ENCODE measurements around the gene ADCY5.

The ADCY5 gene

DNA sequence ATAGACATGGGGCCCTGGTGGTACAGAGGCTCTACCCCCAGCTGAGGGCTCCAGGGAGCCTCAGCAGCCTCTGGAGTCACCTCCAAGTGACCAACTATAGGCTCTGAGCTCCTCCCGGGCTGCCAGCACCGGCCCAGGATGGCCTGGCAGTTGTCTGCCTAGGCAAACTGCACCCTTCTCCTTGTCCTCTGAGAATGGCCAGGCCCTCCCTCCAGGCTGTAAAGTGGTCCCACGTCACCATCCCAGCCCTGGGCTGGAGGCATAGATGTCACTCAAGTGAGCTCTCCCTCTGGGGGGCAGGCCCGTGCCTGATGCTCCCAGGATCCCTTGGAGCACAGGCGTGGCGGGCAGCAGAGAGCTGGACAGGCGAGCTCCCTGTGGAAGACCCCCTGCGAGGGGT lies 127.1 kb downstream of the ADCY5 start:
- DNase-seq, result no peak

GRCh38 chr3:123320221-123320620 lies 128.7 kb downstream of the ADCY5 start:
- no peak for DNase-seq

DNA sequence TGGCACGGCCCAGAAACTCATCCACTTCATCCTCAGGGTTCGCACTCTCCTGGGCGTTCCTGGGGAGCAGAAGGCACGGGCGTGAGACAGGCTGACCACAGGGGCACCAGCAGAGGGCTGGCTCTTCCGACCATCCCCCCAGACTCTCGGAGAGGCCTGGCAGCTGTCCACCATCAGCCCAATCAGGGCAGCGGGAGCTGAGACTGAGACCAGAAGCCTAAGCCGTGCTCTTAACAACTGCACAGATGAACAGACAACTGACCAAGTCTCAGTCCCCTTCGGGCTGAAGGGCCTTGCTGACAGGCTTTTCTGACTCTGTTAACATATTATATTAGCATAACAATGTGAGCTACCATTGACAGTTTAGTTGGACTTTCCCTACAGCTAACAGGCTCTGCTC lies 129.1 kb downstream of the ADCY5 start:
- no peak for DNase-seq

- DNase-seq, result no peak
Observed at GRCh38 chr3:123318374-123318773, 130.5 kb downstream of the ADCY5 start.

GRCh38 chr3:123317716-123318115 lies 131.2 kb downstream of the ADCY5 start:
- no peak for DNase-seq

- no peak for DNase-seq
Observed at GRCh38 chr3:123315271-123315595, 133.7 kb downstream of the ADCY5 start.

GRCh38 chr3:123314359-123315270 lies 134.3 kb downstream of the ADCY5 start:
- DNase-seq, result no peak

- no peak for DNase-seq
Observed at GRCh38 chr3:123313889-123314288, 135.0 kb downstream of the ADCY5 start.

DNA sequence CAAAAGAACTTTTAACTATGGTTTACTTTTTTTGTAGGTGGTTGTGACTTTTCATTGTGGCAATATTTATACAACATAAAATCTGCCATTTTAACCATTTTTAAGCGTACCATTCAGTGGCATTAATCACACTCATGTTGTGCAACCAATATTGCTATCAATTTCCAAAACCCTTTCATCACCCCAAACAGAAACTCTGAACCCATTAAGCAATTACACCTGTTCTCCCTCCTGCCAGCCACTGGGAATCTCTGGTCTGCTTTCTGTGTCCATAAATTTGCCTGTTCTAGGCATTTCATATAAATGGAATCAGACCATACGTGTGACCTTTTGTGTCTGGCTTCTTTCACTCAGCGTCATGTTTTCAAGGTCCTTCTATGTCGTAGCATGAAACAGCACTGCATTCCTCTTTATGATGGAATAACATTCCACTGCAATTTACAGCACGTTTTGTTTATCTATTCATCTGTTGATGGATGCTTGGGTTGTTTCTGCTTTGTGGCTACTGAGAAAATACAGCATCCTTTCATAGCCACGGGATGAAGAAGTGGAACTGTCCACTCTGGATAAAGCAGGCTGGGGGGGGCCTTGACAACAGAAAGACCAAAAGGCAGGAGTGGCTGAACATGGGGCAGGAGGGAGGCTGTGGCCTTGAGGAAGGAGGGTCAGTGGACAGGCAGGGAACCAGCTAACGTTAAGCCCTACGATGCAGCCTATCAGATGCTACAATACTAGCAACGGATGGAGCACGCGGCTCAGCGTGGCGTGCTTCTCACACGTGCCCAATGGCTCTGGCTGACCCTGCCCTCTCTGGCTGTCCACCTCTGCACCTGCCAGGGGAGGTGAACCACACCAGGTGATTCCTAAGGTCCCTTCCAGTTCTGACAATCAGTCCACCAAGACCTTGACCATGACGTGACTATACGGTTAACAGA lies 136.3 kb downstream of the ADCY5 start:
- DNase-seq, result no peak

- no peak for DNase-seq
Observed at GRCh38 chr3:123311201-123311600, 137.7 kb downstream of the ADCY5 start.

GRCh38 chr3:123310741-123311140 lies 138.1 kb downstream of the ADCY5 start:
- no peak for DNase-seq

DNA sequence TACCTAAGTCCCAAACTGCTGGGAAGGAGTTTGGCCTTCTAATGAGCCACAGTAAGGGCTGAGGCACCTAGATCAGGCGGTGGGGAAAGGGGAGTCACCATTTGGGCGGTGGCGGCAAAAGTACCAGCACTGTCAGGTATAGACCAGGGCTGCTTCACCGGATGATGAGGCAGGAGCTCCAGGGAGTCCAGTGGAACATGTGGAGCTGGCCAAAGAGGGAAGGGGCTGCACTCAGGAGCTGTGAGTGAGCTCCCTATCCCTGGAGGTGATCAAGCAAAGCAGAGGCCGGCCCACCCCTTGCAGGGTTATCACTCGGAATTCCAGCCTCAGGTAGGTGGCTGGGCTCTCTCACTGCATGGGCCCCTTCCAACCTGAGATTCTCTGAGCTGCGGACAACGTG lies 138.7 kb downstream of the ADCY5 start:
- no peak for DNase-seq

- DNase-seq, result no peak
Observed at GRCh38 chr3:123307064-123307463, 141.8 kb downstream of the ADCY5 start.

DNA sequence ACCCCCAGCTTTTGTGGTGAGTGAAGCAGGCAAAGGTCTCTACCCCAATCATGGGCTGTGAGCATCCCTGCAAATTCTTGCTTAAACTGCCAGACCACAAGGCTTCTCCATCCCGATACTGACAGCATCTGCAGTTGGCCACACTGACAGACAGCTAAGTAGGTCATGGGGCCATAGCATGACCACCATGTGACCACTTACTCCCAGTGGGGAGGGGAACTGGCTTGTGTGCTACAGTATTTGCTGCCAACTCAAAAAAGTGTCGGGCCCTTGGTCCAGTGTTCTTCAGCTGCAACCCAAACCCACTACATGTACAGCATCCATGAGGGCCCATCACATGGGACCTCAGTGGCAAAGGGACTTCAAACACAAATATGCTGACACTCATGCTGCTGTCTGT lies 143.7 kb downstream of the ADCY5 start:
- DNase-seq, result no peak

DNA sequence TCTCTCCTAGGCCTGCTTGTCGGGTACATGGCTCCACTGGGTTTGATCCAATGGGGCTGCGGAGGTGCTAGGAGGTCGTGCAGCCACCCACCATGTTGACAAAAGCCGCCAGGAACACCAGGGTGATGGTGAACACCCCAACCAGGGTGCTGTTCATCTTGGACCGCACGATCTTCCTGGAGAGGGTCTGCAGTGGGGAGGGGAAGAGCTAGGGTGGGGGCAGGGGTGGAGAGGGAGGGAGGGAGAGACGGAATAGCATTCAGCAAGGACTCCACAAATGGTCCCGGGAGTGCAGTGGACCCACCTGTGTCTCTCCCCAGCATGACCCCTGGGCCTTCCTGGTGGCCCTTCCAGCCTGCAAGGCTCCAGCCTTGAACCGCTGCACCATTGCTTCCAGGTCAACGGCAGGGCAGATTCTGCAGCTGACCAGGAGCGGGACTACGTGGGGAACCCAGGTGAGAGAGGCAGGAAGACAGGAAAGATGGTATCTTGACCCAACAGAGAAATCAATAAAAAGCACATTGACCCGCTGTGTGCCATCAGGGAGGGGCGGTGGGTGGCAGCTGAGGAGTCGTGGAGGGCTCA lies 144.8 kb downstream of the ADCY5 start:
- no peak for DNase-seq

GRCh38 chr3:123302961-123303360 lies 145.9 kb downstream of the ADCY5 start:
- no peak for DNase-seq

- DNase-seq, result no peak
Observed at GRCh38 chr3:123301331-123302184, 147.3 kb downstream of the ADCY5 start.

DNA sequence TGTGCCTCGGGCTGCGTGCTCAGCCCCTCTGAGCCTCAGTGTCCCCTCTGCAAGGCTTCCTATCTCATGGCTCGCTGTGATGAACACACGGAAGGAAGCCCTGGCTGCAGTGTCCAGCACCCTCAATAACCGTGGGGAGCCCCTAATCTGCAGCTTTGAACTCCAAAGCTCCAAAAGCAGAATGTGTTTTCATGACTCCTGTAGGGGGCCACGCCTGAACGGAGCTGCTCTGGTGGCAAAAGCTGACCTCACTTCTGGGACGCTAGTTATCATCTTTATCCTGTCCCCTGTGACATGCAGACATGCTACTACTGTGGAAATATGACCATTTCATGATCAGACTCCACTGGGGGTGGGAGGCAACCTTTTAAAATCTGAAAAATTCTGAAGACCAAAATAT lies 148.3 kb downstream of the ADCY5 start:
- no peak for DNase-seq

- no peak for DNase-seq
Observed at GRCh38 chr3:123300056-123300455, 148.8 kb downstream of the ADCY5 start.

DNA sequence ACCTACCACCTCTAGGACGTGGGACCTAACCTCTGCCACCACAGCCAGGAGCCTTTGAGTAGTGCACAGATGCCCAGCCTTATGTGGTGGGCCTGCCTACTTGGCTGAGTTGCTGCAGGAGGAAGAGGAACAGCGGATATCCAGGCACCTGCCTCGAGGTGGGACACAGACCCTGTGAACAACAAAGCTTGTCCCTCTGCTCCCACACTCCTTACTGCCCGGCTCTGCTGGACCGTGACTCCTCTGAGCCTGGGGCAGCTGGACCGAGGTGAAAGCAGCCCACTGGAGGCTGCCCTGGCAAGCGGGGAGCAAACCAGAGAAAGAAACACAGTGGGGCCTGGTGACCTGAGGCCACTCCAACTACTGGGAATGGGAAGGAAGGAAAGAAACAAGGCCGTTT lies 149.3 kb downstream of the ADCY5 start:
- DNase-seq, result no peak

- no peak for DNase-seq
Observed at GRCh38 chr3:123298903-123299302, 150.0 kb downstream of the ADCY5 start.

DNA sequence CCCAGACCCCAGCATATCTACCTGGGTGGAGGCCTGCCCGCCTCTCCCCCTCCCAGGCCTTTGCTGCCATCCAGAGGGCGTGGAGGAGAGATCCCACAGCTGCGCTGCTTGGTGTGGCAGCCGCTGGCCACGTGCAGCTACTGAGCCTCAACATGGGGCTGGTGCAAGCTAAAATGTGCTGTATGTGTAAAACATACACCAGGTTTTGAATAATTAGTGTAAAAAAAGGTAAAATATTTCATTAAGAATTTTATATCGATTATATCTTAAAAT lies 151.3 kb downstream of the ADCY5 start:
- DNase-seq, result no peak
